ENCODE data around the gene ADRM1. TPM values are rescaled to one million over a fixed set of nuclear protein-coding genes. Genes with fewer than 3 reads are reported as not detected.

Gene ADRM1
- total RNA-seq, 1 donor, result 81.3 TPM

- H3K4me3 ChIP-seq (ENCODE audit: low read depth, low read length), result no peak overlapping the region
- TF ChIP-seq CTCF (IDR thresholded peaks at IDR 0.05; ENCODE audit: insufficient read depth, low read length), result no peak
- no peak for DNase-seq (ENCODE audit: low read depth)
Measured at GRCh38 chr20:62282877-62283503, 19.8 kb upstream of the ADRM1 start.

DNA sequence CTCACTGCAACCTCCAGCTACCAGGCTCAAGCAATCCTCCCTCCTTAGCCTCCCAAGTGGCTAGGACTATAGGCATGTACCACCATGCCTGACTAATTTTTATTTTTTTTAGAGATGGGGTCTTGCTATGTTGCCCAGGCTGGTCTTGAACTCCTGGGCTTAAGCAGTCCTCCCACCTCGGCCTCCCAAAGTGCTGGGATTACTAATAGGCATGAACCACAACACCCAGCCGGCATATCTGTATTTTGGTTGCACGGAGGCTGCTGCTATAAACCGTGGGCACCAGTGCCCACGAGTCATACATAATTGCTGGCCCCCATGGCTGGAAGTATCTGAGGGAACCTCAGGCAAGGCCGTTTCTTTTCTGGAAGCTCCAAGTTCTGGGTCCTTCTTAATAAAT is 18.3 kb upstream of the ADRM1 start:
- TF ChIP-seq CTCF (IDR thresholded peaks at IDR 0.05; ENCODE audit: insufficient read depth, low read length), result no peak
- no peak overlapping the region for H3K4me3 ChIP-seq (ENCODE audit: low read depth, low read length)
- DNase-seq (ENCODE audit: low read depth), result no peak

- DNase-seq (ENCODE audit: low read depth), result no peak
- TF ChIP-seq CTCF (IDR thresholded peaks at IDR 0.05; ENCODE audit: insufficient read depth, low read length), result no peak
- no peak overlapping the region for H3K4me3 ChIP-seq (ENCODE audit: low read depth, low read length)
Measured at GRCh38 chr20:62285151-62285550, 17.6 kb upstream of the ADRM1 start.

GRCh38 chr20:62285722-62286121 is 17.1 kb upstream of the ADRM1 start:
- DNase-seq (ENCODE audit: low read depth), result no peak
- no peak for TF ChIP-seq CTCF (IDR thresholded peaks at IDR 0.05; ENCODE audit: insufficient read depth, low read length)
- H3K4me3 ChIP-seq (ENCODE audit: low read depth, low read length), result no peak overlapping the region

- no peak for TF ChIP-seq CTCF (IDR thresholded peaks at IDR 0.05; ENCODE audit: insufficient read depth, low read length)
- DNase-seq (ENCODE audit: low read depth), result no peak
- H3K4me3 ChIP-seq (ENCODE audit: low read depth, low read length), result no peak overlapping the region
Measured at GRCh38 chr20:62286493-62287064, 16.2 kb upstream of the ADRM1 start.

DNA sequence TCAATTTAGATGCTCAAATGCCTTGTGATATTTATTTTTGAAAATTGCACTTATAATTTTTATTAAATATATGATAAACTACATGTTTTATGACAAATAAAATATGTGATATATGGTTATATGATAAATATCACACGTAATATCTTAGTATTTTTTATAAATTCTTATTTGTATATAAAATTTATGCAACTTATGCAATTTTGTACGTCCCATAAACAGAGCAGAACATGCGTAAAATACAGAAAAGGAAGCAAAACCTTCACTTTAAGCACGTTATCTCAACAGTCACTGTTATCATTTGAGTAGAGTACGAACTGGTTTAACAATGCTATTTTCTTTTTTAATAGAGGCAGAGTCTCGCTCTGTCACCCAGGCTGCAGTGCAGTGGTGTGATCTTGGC is 15.7 kb upstream of the ADRM1 start:
- no peak for TF ChIP-seq CTCF (IDR thresholded peaks at IDR 0.05; ENCODE audit: insufficient read depth, low read length)
- H3K4me3 ChIP-seq (ENCODE audit: low read depth, low read length), result no peak overlapping the region
- no peak for DNase-seq (ENCODE audit: low read depth)

Measured in fibroblast of the aortic adventitia (primary cell).